ENCODE measurements around the gene POLK. TPM values are rescaled to one million over a fixed set of nuclear protein-coding genes. Genes with fewer than 3 reads are reported as not detected.

Gene POLK
- total RNA-seq, 1 donor from 2014 or later = 21.1 TPM

DNA sequence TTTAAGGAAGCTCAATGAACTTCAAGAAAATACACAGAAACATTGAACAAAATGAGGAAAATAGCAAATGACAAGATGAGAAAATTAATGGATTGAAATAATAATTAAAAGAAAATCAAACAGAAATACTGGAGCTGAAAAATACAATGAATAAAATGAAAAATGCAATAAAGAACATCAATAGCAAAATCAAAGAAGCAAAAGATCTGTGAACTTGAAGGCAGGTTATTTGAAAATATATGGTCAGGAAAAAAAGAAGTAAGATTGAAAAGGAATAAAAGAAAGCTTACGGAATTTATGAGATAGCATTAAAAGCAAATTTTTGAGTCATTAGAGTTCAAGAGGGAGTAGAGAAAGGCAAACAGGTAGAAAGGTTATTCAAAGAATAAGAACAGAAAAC, 42.7 kb upstream of the POLK start:
- no peak for DNase-seq
- Histone ChIP-seq H3K4me3 (no peak overlapping the region), H3K27me3 (ENCODE audit: low read depth) (no peaks in the 10 kb centered on the region), H3K27ac (replicated peaks) (no peak overlapping the region), H3K36me3 (peaks cover 10% of the 10 kb centered on the region), H3K9me3 (replicated peaks) (peaks cover 51% of the 10 kb centered on the region), H3K4me1 (peaks cover 19% of the 10 kb centered on the region)
- no peak for TF ChIP-seq CTCF (IDR thresholded peaks at IDR 0.05; ENCODE audit: borderline replicate concordance)
- intact Hi-C loops (cut with micrococcal nuclease) = no loop called here

DNA sequence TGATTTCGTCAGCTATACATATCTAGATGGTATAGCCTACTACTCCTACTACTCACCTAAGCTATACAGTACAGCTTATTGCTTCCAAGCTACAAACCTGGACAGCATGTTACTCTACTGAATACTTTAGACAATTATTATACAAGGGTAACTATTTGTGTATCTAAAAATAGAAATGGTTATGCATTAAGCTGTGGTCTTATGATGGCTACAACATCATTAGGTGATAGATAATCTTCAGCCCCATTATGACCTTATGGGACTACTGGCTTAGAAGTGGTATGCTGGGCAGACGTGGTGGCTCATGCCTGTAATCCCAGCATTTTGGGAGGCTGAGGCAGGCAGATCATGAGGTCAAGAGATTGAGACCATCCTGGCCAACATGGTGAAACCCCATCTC, 40.5 kb upstream of the POLK start:
- no peak for TF ChIP-seq CTCF (IDR thresholded peaks at IDR 0.05; ENCODE audit: borderline replicate concordance)
- intact Hi-C loops (cut with micrococcal nuclease) = no loop called here
- peaks cover 10% of the 10 kb centered on the region for H3K36me3 ChIP-seq
- DNase-seq = no peak
- no peaks in the 10 kb centered on the region for H3K27me3 ChIP-seq (ENCODE audit: low read depth)
- no peak overlapping the region for H3K27ac ChIP-seq (replicated peaks)
- peaks cover 51% of the 10 kb centered on the region for H3K9me3 ChIP-seq (replicated peaks)
- H3K4me1 ChIP-seq = peaks cover 13% of the 10 kb centered on the region
- H3K4me3 ChIP-seq = no peak overlapping the region

DNA sequence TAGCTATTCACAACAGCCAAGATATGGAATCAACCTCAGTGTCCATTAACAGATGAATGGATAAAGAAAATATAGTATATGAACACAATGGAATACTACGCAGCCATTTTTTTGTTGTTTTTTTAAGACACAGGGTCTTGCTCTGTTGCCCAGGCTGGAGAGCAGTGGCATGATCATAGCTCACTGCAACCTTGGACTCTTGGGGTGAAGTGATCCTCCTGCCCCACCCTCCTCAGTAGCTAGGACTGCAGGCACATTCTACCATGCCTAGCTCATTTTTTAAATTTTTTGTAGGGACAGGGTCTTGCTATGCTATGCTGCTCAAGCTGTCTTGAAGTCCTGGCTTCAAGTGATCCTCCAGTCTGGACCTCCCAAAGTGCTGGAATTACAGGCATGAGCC, 38.7 kb upstream of the POLK start:
- H3K36me3 ChIP-seq = peaks cover 10% of the 10 kb centered on the region
- peaks cover 43% of the 10 kb centered on the region for H3K9me3 ChIP-seq (replicated peaks)
- intact Hi-C loops (cut with micrococcal nuclease) = no loop called here
- H3K4me1 ChIP-seq = peaks cover 22% of the 10 kb centered on the region
- TF ChIP-seq CTCF (IDR thresholded peaks at IDR 0.05; ENCODE audit: borderline replicate concordance) = no peak
- H3K27me3 ChIP-seq (ENCODE audit: low read depth) = no peaks in the 10 kb centered on the region
- no peak for DNase-seq
- no peak overlapping the region for H3K27ac ChIP-seq (replicated peaks)
- no peak overlapping the region for H3K4me3 ChIP-seq

DNA sequence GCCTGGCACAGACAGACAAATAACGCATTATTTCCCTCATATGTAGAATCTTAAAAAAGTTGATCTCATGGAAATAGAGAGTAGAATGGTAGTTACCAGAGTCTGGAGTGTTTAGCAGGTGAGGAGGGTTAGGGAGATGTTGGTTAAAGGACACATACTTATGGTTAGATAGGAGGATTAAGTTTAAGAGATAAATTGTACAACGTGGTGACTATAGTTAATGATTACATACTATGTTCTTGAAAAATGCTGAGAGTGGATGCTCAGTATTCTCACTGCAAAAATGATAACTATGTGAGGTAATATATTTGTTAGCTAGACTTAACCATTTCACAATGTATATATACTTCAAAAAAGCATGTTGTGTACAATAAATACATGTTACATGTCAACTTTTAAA, 38.2 kb upstream of the POLK start:
- DNase-seq = no peak
- peaks cover 6% of the 10 kb centered on the region for H3K36me3 ChIP-seq
- H3K4me1 ChIP-seq = peaks cover 27% of the 10 kb centered on the region
- no peak for TF ChIP-seq CTCF (IDR thresholded peaks at IDR 0.05; ENCODE audit: borderline replicate concordance)
- H3K4me3 ChIP-seq = no peak overlapping the region
- H3K27me3 ChIP-seq (ENCODE audit: low read depth) = no peaks in the 10 kb centered on the region
- peaks cover 38% of the 10 kb centered on the region for H3K9me3 ChIP-seq (replicated peaks)
- H3K27ac ChIP-seq (replicated peaks) = no peak overlapping the region
- intact Hi-C loops (cut with micrococcal nuclease) = no loop called here

DNA sequence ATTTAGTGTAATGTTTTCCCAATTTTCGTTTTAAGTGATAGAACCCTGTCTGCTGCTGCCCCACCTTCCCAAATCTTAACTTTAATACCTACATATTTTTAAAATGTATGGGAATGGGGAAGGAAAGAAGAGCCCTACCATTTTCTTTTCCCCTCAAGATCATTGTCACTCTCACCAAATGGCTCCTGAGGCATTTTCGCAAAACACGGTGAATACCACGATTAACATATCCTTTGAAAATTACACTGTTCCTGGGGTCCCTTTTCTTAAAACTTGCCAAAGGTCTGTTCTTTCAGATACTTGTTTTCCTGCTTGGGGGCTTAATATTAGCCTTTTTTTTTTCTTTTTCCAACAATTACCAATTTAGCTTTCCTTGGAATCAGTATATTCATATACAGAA, 36.3 kb upstream of the POLK start:
- Histone ChIP-seq H3K4me3 (no peak overlapping the region), H3K9me3 (replicated peaks) (peaks cover 25% of the 10 kb centered on the region), H3K27ac (replicated peaks) (no peak overlapping the region), H3K36me3 (peaks cover 4% of the 10 kb centered on the region), H3K4me1 (peaks cover 29% of the 10 kb centered on the region), H3K27me3 (ENCODE audit: low read depth) (no peaks in the 10 kb centered on the region)
- intact Hi-C loops (cut with micrococcal nuclease) = no loop called here
- DNase-seq = no peak
- TF ChIP-seq CTCF (IDR thresholded peaks at IDR 0.05; ENCODE audit: borderline replicate concordance) = no peak

DNA sequence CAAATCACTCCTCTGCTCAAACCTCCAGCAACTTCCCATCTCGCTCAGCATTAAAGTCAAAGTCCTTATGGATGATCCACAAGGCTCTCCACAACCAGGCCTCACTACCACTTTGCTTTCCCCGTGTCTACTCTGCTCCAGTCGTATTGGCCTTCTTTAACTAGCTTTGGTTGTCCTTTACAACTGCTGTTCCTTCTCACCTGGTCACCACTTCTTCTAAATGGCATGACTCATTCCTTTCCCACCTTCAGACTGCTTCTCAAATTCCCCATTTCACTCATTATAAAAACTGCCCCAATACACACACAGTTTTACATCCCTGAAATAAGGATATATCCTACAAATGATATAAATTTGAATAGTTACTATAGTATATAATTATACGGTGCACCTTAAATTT, 30.7 kb upstream of the POLK start:
- Histone ChIP-seq H3K4me1 (peaks cover 36% of the 10 kb centered on the region), H3K4me3 (no peak overlapping the region), H3K27me3 (ENCODE audit: low read depth) (no peaks in the 10 kb centered on the region), H3K36me3 (no peaks in the 10 kb centered on the region), H3K27ac (replicated peaks) (no peak overlapping the region), H3K9me3 (replicated peaks) (peaks cover 13% of the 10 kb centered on the region)
- no peak for DNase-seq
- intact Hi-C loops (cut with micrococcal nuclease) = no loop called here
- no peak for TF ChIP-seq CTCF (IDR thresholded peaks at IDR 0.05; ENCODE audit: borderline replicate concordance)

Measured in left ventricle myocardium inferior (tissue), 1 donor.